ENCODE measurements around the gene MRPS15.

MRPS15 gene

DNA sequence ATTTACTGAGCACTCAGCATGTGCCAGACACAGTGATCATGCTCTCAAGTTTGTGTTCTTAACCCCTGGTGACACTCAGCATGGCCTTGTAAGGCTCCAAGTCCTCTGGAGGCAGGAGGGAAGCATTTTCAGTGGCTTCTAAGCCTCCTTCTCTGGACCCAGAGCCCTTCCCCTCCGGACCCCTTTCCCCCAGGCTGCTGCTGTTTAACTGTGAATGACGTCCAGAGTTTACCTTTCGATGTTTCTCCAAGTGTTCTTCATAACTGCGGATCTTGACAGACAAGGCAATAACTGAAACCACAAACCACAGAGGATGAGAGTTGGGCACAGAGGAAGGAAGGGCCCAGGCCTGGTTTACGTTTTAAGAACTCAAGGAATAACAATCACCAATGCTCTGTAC lies 6.5 kb downstream of the MRPS15 start:
- no peak for DNase-seq (ENCODE audit: low read depth)

DNA sequence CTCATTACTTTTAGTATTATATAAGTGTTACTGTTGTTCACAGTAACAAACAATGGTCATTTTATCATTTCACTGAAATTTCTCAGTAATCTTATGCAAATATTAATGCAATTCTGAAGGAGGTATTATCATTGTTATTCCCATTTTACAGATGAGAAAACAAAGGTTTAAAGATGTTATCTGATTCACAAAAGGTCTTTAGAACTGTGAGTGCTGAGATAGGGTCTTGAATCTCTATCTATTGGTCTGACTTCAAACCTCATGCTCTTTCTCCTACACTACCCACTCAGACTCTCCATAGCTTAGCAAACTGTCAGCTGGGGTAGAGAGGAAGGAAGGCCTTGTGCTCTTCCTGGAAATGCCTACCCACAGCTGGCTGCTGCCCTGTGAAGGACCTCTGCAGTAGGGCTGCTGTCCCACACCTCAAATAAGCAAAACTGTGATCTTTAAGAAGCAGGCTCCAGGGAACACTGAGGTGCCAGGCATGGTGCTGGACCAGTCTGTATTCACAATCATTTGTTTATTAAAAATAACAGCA lies 7.7 kb downstream of the MRPS15 start:
- no peak for DNase-seq (ENCODE audit: low read depth)

DNA sequence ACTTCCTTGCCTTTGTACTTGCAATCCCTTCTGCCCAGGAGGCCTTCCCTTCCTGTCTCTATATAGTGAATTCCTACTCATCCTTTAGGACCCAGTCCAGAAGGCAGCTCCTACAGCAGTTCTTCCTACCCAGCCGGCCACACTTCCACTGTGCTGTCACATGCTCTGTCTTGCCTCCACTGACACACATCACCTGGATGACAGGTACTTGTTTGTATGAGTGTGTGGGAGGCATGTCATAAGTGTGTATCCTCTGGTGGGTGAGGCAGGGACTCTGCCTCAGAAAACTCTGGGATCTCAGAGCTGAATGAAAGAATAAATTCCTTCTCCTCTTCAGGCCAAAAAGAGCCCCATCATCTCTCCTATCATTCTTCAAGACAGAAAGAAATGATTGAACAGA lies 8.8 kb downstream of the MRPS15 start:
- no peak for DNase-seq (ENCODE audit: low read depth)

DNA sequence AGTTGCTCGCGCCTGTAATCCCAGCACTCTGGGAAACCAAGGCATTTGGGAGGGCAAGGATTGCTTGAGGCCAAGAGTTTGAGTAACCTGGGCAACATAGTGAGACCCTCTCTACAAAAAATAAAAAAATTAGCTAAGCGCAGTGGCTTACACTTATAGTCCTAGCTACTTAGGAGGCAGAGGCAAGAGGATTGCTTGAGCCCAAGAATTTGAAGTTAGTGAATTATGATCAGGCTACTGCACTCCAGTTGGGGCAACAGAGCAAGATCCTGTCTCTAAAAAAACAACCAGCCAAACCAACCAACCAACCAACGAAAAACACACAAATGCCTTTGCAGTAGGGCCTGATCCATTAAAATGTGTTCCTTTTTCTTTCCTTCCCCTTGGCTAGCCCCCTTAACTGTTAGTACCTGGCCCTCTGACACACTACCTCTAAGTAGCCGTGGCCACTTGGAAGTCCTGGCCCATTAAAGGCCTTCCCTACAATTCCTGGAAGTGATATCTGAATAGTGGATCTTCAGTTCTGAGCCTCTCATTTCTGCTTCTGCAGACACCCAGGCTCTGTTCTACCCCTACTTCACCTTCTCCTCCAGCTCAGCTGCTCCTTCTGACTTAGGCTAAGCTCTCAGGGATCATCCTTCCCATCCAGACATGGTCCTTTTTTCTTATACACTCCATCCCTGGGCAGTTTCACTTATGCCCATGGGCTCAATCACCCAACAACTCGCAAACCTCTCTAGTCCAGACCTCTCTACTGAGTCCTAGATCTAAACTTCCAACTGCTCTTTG lies 10.4 kb downstream of the MRPS15 start:
- no peak for DNase-seq (ENCODE audit: low read depth)

DNA sequence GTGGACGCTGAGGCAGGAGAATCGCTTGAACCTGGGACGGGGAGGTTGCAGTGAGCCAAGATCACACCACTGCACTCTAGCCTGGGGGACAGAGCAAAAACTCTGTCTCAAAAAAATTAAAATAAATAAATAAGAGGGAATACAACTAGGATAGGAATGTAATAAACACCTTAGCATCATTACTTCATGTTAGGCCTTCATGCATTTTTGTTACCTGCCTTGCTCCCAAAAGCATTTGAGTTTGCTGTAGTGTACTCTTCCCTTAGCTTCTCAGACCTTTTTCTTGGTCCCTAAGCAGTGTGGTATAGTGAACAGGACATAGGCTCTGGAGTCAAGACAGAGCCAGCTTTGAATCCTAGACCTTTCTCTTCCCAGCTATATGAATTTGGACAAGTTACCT lies 11.1 kb downstream of the MRPS15 start:
- no peak for DNase-seq (ENCODE audit: low read depth)

DNA sequence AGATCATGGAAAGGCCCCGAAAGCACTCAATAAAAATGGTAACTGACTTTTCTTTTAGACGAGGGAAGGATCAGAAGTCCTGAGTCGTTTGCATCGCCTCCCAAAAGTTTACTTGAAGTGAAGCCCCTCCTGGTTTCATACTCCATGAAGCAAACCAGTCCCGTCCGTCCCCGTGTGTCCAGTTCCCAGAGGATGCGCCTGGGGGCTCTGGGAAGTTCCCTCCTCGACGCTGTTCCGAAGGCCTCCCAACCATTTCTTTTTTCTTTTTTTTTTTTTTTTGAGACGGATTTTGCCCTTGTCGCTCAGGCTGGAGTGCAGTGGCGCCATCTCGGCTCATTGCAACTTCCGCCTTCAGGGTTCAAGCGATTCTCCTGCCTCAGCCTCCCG lies 13.3 kb downstream of the MRPS15 start:
- DNase-seq (ENCODE audit: low read depth), result no peak

DNA sequence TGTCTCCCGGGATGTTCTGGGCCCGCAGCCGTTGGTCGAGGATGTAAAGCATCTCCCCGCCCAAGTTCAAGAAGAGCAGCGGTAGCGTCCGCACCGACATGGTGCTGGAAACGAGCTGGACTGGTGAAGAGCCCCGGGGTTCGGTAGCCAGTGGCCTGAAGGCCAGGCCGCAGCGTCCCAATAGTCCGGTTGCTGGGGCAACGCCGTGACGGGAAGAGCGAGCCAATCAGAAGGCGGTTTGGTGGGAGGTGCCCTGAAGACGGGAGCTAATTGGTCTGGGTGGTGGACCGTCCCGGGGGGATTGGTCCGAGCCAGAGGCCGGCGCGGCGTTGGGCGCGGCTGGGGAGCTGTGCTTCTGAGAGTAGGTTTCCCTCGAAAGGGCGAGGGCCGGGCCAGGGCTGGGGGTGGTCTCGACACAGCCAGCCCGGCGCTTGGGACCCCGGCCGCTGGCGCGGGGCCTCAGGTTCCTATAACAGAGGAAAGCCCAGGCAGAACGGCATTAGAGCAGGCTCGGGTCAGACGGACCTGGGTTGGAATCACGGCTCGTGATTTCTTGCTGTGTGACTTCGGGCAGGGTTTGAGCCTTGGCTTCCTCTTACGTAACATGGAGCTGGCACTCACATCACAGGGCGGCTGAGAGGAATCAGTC lies 13.8 kb downstream of the MRPS15 start, which contains the start of gene OSCP1:
TSS of gene OSCP1 (minus strand) at position 182 of the 649 bp plus-strand sequence. CDS start at position 100, 82 bp downstream.
- peak; percentile 73 for DNase-seq (ENCODE audit: low read depth)

DNA sequence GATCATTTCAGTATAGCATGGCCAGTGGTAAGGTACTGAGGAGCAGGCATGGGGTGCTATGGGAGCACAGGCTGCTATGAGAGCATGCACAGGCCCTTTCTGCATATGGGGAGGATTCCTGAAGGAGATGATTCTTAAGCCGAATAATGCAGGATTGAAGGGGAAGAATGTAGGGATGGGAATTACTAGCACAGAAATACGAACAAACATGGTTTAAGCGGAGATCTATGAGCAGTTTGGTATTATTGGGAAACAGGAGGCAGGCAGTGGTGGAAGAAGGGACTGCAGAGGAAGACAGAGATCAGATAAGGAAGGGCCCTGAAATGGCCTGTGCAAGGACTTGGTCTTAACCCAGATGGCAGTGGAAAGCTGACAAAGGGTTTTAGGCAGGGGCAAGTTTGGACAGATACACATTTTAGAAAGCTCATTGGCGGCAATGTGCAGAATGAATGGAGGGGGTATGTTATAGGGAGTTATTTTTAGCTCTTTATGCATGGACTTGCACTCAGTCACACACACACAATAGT lies 15.6 kb downstream of the MRPS15 start:
- DNase-seq (ENCODE audit: low read depth), result no peak

DNA sequence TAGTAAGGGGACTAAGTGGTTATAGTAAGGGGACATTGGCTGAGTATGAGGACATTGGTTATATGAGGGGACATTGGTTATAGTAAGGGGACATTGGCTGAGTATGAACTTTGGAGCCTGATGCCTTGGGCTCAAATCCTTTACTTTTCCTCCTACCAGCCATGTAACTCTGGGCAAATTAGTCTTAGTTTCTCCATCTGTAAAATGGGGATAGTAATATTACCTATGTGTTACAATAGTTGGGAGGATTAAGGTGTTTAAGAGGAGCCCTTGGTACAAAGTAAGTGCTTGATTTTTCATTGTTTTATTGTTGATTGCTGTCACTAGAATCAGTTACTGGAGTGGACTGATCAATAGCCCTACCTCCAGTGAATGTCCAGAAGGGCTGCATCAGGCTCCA lies 16.7 kb downstream of the MRPS15 start:
- no peak for DNase-seq (ENCODE audit: low read depth)

DNA sequence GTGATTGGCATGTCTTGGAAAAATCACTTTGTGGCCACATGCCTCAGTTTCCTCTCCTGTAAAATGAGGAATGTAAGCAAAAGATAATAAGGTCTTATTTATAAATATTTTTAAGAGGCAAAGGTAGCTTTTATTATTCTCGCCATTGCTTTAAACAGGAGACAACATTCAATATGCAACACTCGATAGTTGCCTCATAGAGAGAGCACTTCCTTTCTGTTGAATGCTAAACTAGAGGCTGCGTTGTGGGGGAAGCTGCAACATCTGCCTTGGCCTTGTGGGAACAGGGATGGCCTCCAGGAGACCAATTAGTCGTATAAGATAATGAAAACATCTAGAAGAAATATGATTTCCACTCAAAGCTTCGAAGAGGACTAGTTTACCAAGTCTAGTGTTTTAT lies 17.4 kb downstream of the MRPS15 start:
- no peak for DNase-seq (ENCODE audit: low read depth)

DNA sequence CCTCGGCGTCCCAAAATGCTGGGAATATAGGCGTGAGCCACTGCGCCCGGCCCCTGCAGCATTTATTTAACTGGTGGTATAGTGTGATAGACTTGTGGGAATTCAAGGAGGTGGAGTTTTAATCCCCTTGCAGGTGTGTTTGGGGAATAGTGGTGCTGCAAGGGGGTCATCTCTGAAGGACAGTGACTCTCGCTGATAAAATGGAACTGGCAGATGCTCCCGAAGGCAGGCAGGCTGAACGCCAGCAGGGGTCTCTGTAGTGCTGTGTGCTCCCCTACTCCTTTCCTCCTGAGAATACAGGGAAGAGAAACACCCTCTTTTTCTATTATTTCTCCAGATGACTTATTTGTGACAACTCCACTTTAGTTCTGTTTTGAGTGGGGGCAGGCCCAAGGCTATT lies 17.9 kb downstream of the MRPS15 start:
- no peak for DNase-seq (ENCODE audit: low read depth)

DNA sequence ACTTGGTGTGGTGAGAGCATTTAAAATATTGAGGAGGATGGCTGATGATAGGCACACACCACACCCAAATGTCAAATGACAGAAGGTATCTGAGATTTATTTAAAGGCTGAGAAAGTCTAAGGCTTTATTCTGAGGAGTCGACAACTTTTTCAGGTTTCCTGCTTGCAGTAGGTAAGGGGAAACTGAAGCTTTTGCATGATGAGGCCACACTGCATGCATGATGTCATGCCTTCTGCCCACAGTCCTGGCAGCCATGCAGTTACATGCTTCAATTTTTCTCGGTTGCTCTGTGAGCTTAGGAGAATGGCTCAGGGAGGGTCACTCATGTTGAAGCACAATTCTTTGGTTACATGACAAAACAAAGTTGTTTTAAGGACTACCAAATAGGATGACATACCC lies 20.9 kb downstream of the MRPS15 start:
- DNase-seq (ENCODE audit: low read depth), result no peak

DNA sequence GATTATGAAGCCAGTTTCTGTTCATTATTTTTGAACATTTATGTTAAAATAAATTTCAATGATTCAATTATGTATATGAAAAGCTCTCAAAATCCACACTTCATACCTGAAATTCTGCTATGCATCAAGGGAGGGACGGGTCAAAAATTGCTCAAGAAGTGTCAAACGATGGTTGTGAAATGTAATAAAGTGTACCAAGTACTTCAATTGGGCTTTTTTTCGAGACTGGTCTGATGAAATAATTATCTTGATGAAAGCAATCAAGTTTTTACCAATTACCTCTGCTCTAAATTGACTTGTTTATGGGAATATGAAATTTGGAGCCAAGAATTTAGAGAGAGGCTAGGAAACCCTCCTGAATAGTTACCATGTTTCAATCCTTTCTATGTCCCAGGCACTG lies 21.8 kb downstream of the MRPS15 start:
- DNase-seq (ENCODE audit: low read depth), result no peak

DNA sequence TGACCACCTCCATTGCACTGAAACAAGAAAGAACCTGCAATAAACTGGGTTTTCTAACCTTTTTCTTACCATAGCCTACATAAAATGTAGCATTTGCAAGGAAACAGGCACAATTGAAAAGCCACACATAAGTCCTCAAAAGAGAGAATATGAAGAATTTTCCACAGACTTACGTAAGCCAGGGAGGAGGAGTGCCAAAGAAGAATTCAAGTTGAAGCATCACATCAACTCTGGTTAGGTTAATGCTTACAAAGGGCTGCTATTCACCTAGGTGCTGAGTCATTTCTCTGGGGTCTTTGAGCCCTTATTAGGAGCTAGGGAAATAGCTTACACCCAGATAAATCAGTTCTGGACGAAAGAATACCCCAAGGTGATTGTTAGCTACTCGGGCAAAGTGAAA lies 23.5 kb downstream of the MRPS15 start:
- DNase-seq (ENCODE audit: low read depth), result no peak

DNA sequence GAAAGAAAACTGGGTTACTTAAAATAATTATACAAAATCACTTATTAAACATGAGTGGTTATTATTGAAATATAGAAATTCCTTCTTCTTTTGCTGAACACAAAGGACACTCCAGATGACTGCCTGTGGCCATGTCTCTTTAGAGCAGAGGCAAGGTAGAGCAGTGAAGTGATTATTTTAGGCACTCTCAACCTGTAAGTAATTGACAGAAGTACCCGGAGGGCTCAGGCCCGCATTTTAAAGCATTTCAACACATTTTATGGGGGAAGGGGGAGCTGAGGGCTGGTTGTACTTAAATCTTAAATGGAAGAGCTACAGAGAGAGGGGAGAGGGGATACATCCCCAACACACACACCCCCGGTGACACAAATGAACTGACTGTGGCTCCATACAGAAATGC lies 24.1 kb downstream of the MRPS15 start:
- DNase-seq (ENCODE audit: low read depth), result no peak

DNA sequence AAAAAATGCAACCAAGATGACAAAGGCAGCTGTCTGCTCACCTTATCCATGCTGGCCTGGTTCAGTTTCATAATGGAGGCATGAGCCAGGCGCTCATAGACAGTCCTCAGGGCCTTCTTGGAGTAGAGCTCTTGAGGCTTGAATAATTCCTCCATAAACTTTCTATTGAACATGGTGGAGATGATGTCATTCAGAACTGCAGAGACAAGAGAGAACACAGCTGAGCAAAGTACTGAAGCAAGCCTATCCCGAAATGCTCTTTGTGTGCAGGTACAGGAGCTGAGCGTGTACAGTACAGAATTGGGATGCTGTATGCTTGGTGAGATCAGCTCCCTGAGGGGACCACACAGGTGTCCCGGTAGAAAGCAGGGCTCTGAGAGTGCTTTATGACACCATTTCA lies 25.5 kb downstream of the MRPS15 start:
- DNase-seq (ENCODE audit: low read depth), result no peak

DNA sequence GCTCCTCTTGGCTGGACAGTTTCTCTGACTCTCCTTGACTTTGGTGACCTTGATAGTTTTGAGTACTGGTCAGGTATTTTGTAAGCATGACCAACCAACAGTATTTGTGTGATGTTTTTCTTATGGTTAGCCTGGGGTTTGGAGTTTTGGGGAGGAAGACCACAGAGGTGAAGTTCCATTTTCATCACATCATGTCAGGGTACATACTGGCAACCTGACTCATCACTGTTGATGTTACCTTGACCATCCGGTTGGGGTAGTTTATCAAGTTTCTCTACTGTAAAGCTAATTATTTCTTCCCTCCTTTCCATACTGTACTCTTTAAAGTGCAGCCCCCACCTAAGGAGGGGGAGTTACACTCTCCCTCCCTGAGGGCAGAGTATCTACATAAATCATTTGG lies 27.4 kb downstream of the MRPS15 start:
- DNase-seq (ENCODE audit: low read depth), result no peak

DNA sequence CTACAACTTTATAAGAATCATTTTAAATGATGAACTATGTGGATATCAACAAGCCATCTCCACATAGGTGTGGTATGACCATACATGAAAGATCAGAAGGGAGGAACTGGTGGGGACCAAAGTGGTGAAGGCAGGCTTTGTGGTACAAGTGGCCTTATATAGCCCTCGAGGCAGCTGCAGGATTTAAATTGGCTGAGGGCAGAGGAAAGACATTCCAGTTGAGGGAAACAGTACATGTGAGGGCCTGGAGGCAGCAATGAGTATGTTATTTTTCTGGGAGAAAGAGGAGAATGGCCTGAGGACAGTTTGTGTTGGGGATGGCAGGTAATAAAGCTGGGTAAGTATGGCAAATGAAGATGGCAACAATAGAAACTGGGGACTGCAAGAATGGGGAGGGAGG lies 31.1 kb downstream of the MRPS15 start:
- DNase-seq (ENCODE audit: low read depth), result no peak

DNA sequence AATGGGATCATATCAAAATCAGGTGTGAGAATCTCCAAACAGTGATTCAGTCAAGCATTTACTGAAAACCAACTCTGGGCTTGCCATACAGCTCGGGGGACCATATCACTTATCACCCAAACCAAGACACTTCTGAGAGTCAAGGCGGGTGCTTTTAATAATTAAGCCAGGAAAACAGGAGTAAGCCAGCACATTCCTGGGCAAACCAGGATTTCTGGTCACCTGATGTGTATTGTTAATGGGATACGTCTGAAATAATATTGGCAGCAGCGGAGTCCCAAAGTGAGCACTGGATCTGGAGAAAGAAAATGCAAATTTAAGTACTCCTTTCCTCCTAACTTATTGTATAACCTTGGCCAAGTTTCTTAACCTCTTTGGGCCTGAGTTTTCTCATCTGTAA lies 31.6 kb downstream of the MRPS15 start:
- no peak for DNase-seq (ENCODE audit: low read depth)

DNA sequence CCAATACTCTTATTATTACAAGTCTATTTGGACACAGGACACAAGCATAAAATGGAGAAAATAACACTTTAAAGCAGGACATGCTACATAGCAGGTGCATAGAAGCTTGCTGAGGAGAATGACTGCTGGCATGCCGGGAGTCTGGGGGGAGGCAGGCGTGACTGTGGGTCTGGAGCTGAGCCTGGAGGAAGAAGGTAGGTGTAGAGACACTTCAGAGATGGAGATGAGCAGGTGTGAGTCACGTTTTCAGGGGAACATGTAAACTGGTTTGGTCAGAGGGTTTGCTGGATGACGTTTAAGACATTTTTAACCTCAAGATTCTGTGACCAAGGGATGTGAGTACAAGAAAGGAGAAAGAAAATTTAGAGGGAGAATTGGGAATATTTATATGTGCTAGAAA lies 38.4 kb downstream of the MRPS15 start:
- DNase-seq (ENCODE audit: low read depth), result no peak

DNA sequence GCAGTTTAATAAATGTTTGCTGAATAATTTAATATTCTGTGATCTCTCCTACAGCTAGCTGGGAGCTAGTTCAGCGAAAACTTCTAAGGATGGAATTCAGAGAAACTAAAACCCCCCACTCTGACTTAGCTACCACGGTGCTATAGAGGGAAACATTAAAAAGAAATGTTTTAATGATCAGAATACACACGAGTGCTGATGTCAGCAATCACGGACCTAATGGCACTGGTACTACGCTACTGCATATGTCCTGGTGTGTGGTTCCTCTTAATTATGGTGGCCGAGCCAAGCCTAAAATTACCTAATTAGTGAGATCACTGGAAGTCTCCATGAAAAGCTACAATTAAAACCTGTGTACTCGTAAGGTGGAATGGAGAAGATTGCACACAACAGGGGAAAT lies 42.5 kb downstream of the MRPS15 start:
- no peak for DNase-seq (ENCODE audit: low read depth)

DNA sequence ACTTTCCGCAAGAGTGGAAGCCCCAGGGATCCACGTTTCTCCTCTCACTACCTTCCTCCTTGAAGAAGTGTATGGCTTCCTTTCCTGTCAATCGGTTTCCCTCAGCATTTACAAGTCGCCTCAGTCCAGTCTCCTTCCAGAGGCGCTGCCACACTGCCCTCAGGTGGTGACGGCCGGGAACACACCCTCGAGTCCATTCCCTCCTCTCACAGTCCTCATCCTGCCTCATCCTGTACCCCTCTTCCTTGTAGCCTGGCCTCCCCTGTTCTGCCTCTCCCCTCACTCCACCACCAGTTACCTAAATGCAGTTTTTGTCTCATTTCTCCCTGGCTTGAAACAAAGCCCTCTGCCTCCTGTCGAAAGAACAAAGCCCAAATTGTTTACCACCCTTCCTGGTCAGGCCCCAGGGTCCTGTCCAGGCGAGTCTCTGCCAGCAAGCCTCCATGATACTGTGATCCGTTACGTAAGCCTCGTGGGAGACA lies 43.3 kb downstream of the MRPS15 start:
- no peak for DNase-seq (ENCODE audit: low read depth)

DNA sequence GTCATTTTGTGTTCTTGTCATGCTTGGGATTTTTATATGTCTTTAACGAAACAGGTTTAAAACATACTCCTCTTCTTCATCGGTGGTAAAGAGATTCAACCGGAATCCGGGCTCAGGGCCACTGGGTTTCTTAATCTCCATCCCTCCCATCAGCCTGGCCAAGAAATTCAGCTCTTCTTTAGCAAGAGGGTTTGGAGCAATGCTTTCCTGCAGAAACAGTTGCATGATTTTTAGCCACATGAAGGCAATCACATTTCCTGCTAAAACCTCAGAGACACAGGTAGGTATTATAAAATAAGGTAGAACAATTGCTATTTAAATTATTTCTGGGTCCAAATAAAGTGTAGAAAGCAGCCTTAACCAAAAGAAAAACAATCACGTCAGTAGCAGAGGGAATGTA lies 43.8 kb downstream of the MRPS15 start:
- no peak for DNase-seq (ENCODE audit: low read depth)
